GM18858 (cell line): ENCODE data around the gene PLPP3.

Experiments
- ATAC-seq: cut with Tn5 transposase; IDR thresholded peaks from one replicate; pipeline ENCODE4 v1.9.1; 2021; ENCODE audit not compliant: unreplicated experiment

Gene PLPP3

DNA sequence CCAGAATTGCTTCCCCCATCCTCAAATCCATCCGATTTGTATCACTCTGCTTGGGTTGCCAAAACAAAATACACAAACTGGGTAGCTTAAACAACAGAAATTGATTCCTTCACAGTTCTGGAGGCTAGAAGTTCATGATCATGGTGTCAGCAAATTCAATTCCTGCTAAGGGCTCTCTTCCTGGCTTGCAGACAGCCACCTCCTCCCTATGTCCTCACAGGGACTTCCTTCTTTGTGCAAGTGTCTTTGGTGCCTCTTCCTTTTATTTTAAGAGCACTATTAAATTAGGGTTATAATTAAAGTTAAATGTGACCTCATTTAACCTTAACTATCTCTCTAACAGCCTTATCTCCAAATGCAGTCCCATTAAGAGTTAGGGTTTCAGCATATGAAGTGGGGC lies 112.8 kb downstream of the PLPP3 start:
- ATAC-seq: no peak

DNA sequence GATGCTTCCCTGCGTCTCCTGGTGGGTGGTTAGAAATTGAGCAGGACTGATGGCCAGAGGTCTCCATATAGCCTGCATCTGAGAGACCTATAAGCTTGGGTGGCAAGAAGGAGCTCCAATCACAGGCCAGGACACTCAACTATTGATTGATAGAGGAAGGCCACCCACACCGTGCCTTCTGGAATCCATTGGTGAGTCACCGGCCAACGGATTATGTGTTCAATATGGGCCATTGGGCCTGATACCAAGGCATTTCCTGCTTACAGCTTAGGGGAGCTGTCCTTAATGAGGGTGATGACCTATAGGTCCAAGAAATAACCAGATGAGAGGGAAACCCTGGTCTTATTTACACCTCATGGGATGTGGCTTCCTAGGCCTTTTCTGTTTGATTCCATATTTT lies 115.1 kb downstream of the PLPP3 start:
- no peak for ATAC-seq

- ATAC-seq: no peak
Observed at GRCh38 chr1:56463376-56463775, 116.0 kb downstream of the PLPP3 start.

DNA sequence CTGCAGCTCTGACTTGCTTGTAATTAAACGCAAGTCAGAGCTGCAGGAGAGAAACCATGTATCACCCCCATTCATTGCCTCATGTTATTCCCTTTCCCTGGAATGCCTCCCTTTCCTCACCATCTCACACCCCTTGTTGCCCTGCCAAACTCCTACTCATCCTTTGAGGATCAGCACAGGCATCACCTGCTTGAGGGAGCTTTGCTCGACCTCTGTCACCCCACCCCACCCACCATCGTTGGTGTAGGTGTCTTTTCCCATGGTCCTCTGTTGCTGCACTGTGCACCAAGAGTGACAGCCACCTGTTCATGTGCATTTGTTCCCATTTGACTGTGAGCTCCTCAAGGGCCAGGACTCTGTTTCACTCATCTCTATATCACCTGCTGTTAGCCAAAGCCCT lies 117.2 kb downstream of the PLPP3 start:
- ATAC-seq: no peak

DNA sequence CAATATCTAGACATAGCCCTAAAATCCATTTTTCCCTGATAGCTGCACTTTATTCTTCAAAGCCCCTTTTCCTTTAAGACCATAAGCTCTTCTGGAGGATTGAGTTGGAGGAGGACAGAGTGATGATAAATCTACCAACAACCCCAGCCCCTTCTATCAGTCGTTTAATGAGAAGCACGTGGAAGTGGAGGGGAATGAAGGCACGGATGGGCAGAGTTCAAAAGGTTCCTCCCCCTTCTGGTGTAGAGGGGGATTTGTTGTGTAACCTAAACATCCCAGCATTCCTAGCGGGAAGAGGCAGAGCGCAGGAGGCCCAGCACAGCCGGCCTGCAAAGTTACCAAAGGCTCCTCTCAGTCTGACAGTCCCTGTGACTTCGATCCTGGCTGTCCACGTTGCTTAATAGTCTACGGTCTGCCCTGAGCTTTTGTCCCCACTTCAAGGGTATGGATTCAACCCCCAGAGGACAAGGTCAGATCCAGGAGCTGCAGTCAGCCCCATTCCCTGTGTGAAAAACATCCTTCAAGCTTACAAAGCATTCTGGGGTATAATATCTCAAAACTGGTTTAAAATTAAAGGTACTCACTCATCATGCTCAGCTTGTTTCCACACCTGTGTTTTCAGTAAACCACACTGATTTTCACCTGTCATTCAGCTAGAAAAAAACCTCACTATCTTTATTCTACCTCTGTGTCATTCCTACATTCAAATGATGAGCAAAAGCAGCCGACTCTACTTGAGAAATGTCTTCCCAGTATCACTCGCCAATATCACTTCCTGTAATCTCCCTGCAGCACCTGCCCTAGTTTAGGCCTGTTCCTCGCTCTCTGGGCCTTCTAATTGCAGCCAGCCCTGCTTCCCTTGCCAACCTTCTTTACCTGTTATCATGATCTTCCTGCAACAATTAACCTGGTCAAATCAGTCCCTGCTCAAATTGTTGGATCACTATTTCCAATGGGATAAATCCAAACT lies 117.9 kb downstream of the PLPP3 start:
- no peak for ATAC-seq

GRCh38 chr1:56459260-56459659 lies 120.1 kb downstream of the PLPP3 start:
- ATAC-seq: no peak

- no peak for ATAC-seq
Observed at GRCh38 chr1:56457756-56458375, 121.5 kb downstream of the PLPP3 start.

DNA sequence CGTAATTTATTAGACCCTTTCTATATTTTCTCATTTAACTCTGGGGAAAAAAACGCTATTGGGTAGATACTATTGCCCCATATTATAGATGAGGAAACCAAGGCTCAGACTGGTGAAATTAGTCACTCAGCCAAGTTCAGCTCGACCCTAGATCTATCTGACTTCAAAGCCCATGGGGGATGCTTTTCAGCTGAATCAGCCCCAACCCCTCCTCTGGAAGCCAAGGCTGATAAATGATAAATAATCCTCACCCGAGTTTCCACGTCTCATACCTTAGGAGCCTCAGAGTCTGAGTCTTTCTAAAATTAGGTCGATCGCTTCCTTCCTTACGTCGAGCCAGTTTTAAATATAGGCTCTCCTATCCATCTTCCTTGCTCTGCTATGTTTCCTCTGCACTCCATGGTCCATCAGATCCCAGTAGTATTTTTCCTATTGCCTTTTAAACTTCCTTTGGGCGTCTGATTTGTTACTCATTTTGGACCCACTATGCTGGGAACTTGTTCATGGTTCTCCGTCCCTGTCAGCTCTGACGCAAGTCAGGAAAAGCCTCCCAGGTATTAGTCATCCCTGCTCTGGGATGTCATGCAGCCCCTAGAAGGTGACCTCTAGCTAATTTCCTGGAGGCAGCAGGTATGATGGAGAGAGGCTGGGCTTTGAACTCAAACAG lies 122.8 kb downstream of the PLPP3 start:
- ATAC-seq: no peak

DNA sequence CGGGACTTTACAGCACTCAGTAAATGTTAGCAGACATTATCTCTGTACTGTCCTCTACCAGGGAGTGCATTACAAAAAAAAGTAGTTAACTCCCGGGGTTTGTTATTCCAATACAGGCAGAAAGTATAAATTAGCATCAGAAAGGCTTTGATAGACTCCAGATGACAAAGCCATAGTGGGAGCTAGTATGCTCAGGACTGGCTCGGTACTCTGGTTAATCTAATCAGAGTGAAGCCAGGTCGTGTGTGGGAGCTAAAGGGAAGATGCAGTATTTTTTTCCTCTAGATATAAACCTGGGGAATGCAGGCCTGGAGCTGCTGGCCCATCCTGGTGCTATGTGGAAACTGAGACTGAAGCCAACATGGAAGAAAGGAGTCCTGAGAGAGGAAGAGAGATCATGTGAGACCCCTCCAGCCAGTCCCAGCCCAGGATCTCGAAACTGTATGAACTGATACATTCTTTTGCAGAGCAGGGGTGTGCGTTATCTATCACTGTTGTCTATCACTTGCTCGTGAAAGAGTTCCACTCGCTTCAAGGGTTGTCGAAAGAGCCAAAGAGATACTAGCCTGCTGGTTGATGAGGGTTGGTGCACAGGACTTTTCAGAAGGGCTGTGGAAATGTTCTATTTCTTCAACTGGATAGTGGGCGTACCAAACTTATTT lies 125.8 kb downstream of the PLPP3 start:
- no peak for ATAC-seq

DNA sequence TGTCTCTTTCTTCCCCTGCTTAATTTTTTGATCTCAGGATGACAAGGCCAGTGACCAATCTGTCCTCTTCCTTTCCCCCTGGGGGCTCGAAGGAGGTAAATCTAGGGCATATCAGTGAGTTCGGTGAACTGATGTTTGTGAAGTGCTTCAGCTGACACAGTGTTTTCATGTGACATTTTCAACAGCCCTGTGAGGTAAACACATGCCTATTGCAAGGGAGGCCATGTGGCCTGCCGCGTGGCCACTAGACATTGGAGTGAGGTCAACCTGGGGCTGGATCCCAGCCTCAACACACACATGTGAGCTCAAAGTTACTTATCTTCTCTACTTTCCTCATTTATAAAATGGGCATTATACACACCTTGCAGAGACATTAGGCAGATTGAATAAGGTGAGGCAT lies 126.3 kb downstream of the PLPP3 start:
- ATAC-seq: no peak

DNA sequence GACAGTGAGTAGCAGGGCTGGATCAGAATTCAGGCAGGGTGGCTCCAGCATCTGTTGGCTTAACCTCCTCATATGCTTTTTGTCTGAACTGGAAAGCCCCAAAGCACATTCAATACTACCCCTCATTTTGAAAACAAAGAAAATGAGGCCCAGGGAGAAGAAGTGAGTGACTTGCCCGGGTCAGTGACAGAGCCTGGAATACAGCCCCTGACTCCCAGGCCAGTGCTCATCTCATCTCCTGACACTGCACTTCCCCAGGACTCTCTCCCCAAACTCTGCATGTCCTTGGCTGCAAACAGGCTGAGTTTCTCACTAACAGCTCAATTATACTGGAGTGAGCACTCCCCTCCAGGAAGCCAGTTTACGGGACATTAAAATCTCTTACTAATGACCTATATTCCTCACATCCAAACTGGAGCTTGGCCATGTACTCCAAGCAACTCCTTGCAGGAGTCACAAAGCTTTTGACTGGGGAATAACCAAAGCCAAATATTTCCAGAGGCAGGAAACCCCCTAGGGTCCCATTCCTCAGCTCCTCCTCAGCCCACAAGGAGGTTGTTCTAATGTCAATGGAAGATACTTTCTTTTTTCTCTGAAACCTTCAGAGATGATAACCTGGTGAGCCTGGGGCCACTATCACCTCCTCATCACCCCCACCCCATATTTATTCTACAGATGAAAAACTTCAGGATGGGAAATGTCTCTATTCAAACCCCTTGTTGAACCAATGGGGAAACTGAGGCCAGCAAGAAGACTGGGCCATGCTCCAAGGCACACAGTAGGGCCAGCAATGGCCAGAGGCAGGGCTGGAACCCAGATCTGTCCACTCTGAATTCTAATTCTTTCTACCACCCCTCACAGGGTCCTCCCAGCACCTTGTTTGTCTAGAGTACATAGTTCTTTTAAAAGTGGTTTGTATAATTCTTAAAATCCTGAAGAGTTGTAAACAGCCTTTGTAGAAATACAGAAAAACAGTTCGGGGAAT lies 127.0 kb downstream of the PLPP3 start:
- no peak for ATAC-seq

DNA sequence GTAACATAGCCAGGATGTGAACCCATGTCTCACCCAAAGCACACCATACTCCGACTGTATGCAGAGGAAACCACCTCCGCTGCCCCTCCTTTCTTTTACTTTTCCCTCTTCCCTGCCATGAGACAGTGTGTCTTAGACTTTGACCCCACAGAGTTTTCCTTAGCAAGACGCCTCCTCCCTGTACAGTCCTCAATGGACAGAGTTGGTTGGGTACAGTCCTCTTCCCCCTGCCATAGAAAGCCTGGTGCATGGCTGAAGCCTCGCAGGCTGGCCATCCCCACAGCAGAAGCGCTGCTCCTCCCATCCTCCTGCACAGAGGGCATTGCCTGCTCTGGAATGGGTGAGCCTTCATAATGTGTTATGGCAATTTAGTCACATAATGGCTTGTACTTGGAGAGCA lies 127.9 kb downstream of the PLPP3 start:
- no peak for ATAC-seq

GRCh38 chr1:56450004-56450666 lies 129.2 kb downstream of the PLPP3 start:
- ATAC-seq: no peak

GRCh38 chr1:56448529-56449300 lies 130.6 kb downstream of the PLPP3 start:
- no peak for ATAC-seq

DNA sequence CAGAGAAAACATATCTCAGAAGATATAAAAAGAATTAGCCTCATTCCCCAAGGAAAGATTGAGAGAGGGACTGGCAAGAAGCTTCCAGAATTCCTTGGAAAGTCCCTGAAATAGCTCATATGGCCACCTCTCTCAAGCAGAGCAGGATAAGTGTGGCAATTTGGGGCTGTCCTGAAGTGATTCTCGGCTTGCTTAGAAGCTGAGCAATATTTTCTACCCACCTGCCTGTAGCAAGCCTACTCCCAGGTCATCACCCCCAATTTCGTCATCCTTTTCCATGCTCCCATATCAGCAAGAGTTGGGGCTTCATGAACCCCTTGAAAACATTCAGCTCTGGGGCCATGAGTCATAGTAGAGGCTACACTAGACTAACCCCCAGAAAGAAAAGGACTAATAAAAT lies 131.5 kb downstream of the PLPP3 start:
- no peak for ATAC-seq

- no peak for ATAC-seq
Observed at GRCh38 chr1:56446531-56447098, 132.7 kb downstream of the PLPP3 start.

GRCh38 chr1:56444960-56445646 lies 134.3 kb downstream of the PLPP3 start:
- ATAC-seq: no peak
